ENCODE results near the gene MTUS2. TPM values are rescaled to one million over a fixed set of nuclear protein-coding genes. Genes with fewer than 3 reads are reported as not detected.

MTUS2 gene
- total RNA-seq, 2 donors from 2014 or later, result not detected

- Mint-ChIP-seq H3K27ac (no peak overlapping the region), H3K4me1 (ENCODE audit: low read depth in 2 of 2) (no peaks in the 10 kb centered on the region), H3K9me3 (no peaks in the 10 kb centered on the region), H3K4me3 (no peak overlapping the region), H3K36me3 (no peaks in the 10 kb centered on the region), H3K27me3 (peaks cover 7 to 12% of the 10 kb centered on the region in 2 donors)
- ATAC-seq, result no peak
- no peak for DNase-seq (ENCODE audit: low spot score)
Observed at GRCh38 chr13:29489650-29490560, 669.8 kb downstream of the MTUS2 start.

- no peaks in the 10 kb centered on the region for H3K4me1 Mint-ChIP-seq (ENCODE audit: low read depth in 2 of 2)
- H3K27me3 Mint-ChIP-seq, result peaks cover 7 to 14% of the 10 kb centered on the region in 2 donors
- DNase-seq (ENCODE audit: low spot score) (no peak), ATAC-seq (no peak)
- H3K9me3 Mint-ChIP-seq, result no peaks in the 10 kb centered on the region
- no peaks in the 10 kb centered on the region for H3K36me3 Mint-ChIP-seq
- H3K4me3 Mint-ChIP-seq, result no peak overlapping the region
- no peak overlapping the region for H3K27ac Mint-ChIP-seq
Observed at GRCh38 chr13:29490561-29490885, 670.4 kb downstream of the MTUS2 start.

- Mint-ChIP-seq H3K27me3 (peaks cover 11 to 15% of the 10 kb centered on the region in 2 donors), H3K4me3 (no peak overlapping the region), H3K9me3 (no peaks in the 10 kb centered on the region), H3K4me1 (ENCODE audit: low read depth in 2 of 2) (peaks cover 3 to 4% of the 10 kb centered on the region in 2 donors), H3K36me3 (no peaks in the 10 kb centered on the region), H3K27ac (no peak overlapping the region)
- DNase-seq (ENCODE audit: low spot score) (no peak), ATAC-seq (no peak)
Observed at GRCh38 chr13:29491248-29491647, 671.1 kb downstream of the MTUS2 start.

- peaks cover 9% of the 10 kb centered on the region in 2 donors for H3K4me1 Mint-ChIP-seq (ENCODE audit: low read depth in 2 of 2)
- ATAC-seq (no peak), DNase-seq (ENCODE audit: low spot score) (no peak)
- no peaks in the 10 kb centered on the region for H3K9me3 Mint-ChIP-seq
- H3K27me3 Mint-ChIP-seq, result peaks cover 15 to 16% of the 10 kb centered on the region in 2 donors
- H3K36me3 Mint-ChIP-seq, result no peaks in the 10 kb centered on the region
- no peak overlapping the region for H3K4me3 Mint-ChIP-seq
- H3K27ac Mint-ChIP-seq, result no peak overlapping the region
Observed at GRCh38 chr13:29493796-29494195, 673.7 kb downstream of the MTUS2 start.

GRCh38 chr13:29494520-29494919 lies 674.4 kb downstream of the MTUS2 start:
- Mint-ChIP-seq H3K4me3 (no peak overlapping the region), H3K27ac (no peak overlapping the region), H3K27me3 (peaks cover 15 to 16% of the 10 kb centered on the region in 2 donors), H3K4me1 (ENCODE audit: low read depth in 2 of 2) (peaks cover 9% of the 10 kb centered on the region in 2 donors), H3K9me3 (no peaks in the 10 kb centered on the region), H3K36me3 (no peaks in the 10 kb centered on the region)
- no peak for ATAC-seq
- no peak for DNase-seq (ENCODE audit: low spot score)

GRCh38 chr13:29496241-29496712 lies 676.1 kb downstream of the MTUS2 start:
- H3K27ac Mint-ChIP-seq, result no peak overlapping the region
- no peaks in the 10 kb centered on the region for H3K9me3 Mint-ChIP-seq
- H3K36me3 Mint-ChIP-seq, result no peaks in the 10 kb centered on the region
- ATAC-seq (peak; percentile 37 to 41), DNase-seq (ENCODE audit: low spot score) (no peak)
- no peak overlapping the region for H3K4me3 Mint-ChIP-seq
- H3K27me3 Mint-ChIP-seq, result peaks cover 15 to 16% of the 10 kb centered on the region in 2 donors
- peaks cover 9% of the 10 kb centered on the region in 2 donors for H3K4me1 Mint-ChIP-seq (ENCODE audit: low read depth in 2 of 2)

- Mint-ChIP-seq H3K4me3 (no peak overlapping the region), H3K27me3 (peaks cover 19 to 24% of the 10 kb centered on the region in 2 donors), H3K36me3 (no peaks in the 10 kb centered on the region), H3K9me3 (no peaks in the 10 kb centered on the region), H3K4me1 (ENCODE audit: low read depth in 2 of 2) (peaks cover 9% of the 10 kb centered on the region in 2 donors), H3K27ac (no peak overlapping the region)
- DNase-seq (ENCODE audit: low spot score) (no peak), ATAC-seq (no peak)
Observed at GRCh38 chr13:29497137-29497654, 677.1 kb downstream of the MTUS2 start.

GRCh38 chr13:29498426-29499040 lies 678.4 kb downstream of the MTUS2 start:
- DNase-seq (ENCODE audit: low spot score) (no peak), ATAC-seq (no peak)
- no peaks in the 10 kb centered on the region for H3K9me3 Mint-ChIP-seq
- H3K27me3 Mint-ChIP-seq, result peaks cover 21 to 30% of the 10 kb centered on the region in 2 donors
- H3K27ac Mint-ChIP-seq, result no peak overlapping the region
- H3K4me1 Mint-ChIP-seq (ENCODE audit: low read depth in 2 of 2), result peaks cover 9% of the 10 kb centered on the region in 2 donors
- H3K36me3 Mint-ChIP-seq, result no peaks in the 10 kb centered on the region
- no peak overlapping the region for H3K4me3 Mint-ChIP-seq

GRCh38 chr13:29499506-29500165 lies 679.5 kb downstream of the MTUS2 start:
- no peak for ATAC-seq
- Mint-ChIP-seq H3K27me3 (peaks cover 25 to 32% of the 10 kb centered on the region in 2 donors), H3K4me3 (no peak overlapping the region), H3K4me1 (ENCODE audit: low read depth in 2 of 2) (peaks cover 9% of the 10 kb centered on the region in 2 donors), H3K36me3 (no peaks in the 10 kb centered on the region), H3K27ac (no peak overlapping the region), H3K9me3 (no peaks in the 10 kb centered on the region)
- no peak for DNase-seq (ENCODE audit: low spot score)

- ATAC-seq, result no peak
- Mint-ChIP-seq H3K27ac (no peak overlapping the region), H3K4me3 (no peak overlapping the region), H3K27me3 (peaks cover 25 to 32% of the 10 kb centered on the region in 2 donors), H3K9me3 (no peaks in the 10 kb centered on the region), H3K4me1 (ENCODE audit: low read depth in 2 of 2) (peaks cover 9% of the 10 kb centered on the region in 2 donors), H3K36me3 (no peaks in the 10 kb centered on the region)
- no peak for DNase-seq (ENCODE audit: low spot score)
Observed at GRCh38 chr13:29500386-29500785, 680.2 kb downstream of the MTUS2 start.

- H3K9me3 Mint-ChIP-seq, result no peaks in the 10 kb centered on the region
- peaks cover under 1 to 2% of the 10 kb centered on the region in 2 donors for H3K4me1 Mint-ChIP-seq (ENCODE audit: low read depth in 2 of 2)
- ATAC-seq (no peak), DNase-seq (ENCODE audit: low spot score) (no peak)
- H3K4me3 Mint-ChIP-seq, result no peak overlapping the region
- H3K36me3 Mint-ChIP-seq, result no peaks in the 10 kb centered on the region
- H3K27ac Mint-ChIP-seq, result no peak overlapping the region
- H3K27me3 Mint-ChIP-seq, result peaks cover 14 to 19% of the 10 kb centered on the region in 2 donors
Observed at GRCh38 chr13:29501674-29502073, 681.5 kb downstream of the MTUS2 start.

GRCh38 chr13:29502391-29503008 lies 682.4 kb downstream of the MTUS2 start:
- no peaks in the 10 kb centered on the region for H3K9me3 Mint-ChIP-seq
- ATAC-seq, result no peak
- no peak overlapping the region for H3K4me3 Mint-ChIP-seq
- H3K36me3 Mint-ChIP-seq, result no peaks in the 10 kb centered on the region
- H3K4me1 Mint-ChIP-seq (ENCODE audit: low read depth in 2 of 2), result no peaks in the 10 kb centered on the region
- H3K27ac Mint-ChIP-seq, result no peak overlapping the region
- H3K27me3 Mint-ChIP-seq, result peaks cover 12 to 16% of the 10 kb centered on the region in 2 donors
- DNase-seq (ENCODE audit: low spot score), result no peak

- Mint-ChIP-seq H3K27me3 (peaks cover 12 to 16% of the 10 kb centered on the region in 2 donors), H3K27ac (no peak overlapping the region), H3K4me3 (no peak overlapping the region), H3K9me3 (no peaks in the 10 kb centered on the region), H3K4me1 (ENCODE audit: low read depth in 2 of 2) (no peaks in the 10 kb centered on the region), H3K36me3 (no peaks in the 10 kb centered on the region)
- no peak for DNase-seq (ENCODE audit: low spot score)
- no peak for ATAC-seq
Observed at GRCh38 chr13:29503041-29503837, 683.1 kb downstream of the MTUS2 start.
